CD1c-positive myeloid dendritic cell (primary cell): Measurements from ENCODE around the gene RALGAPA1.
"Not testable (repeated sequence)": the region's sequence is repeated elsewhere in the genome, so short reads cannot be mapped to it uniquely, and the experiment has no call there.

ENCODE experiments used
- DNase-seq: peaks from one replicate; pipeline ENCODE4 v3.0.0-alpha.2; 2016; ENCODE audit errors: extremely low spot score

Gene RALGAPA1

GRCh38 chr14:35631071-35631805, 177.9 kb downstream of the RALGAPA1 start:
- DNase-seq = no peak

GRCh38 chr14:35628989-35629388, 180.1 kb downstream of the RALGAPA1 start:
- no peak for DNase-seq

GRCh38 chr14:35626947-35627346, 182.1 kb downstream of the RALGAPA1 start:
- not testable (repeated sequence) for DNase-seq

- not testable (repeated sequence) for DNase-seq
Measured at GRCh38 chr14:35621996-35622395, 187.1 kb downstream of the RALGAPA1 start.

GRCh38 chr14:35619998-35620397, 189.1 kb downstream of the RALGAPA1 start:
- DNase-seq = not testable (repeated sequence)

GRCh38 chr14:35619461-35619860, 189.6 kb downstream of the RALGAPA1 start:
- not testable (repeated sequence) for DNase-seq

- no peak for DNase-seq
Measured at GRCh38 chr14:35617500-35617899, 191.6 kb downstream of the RALGAPA1 start.

GRCh38 chr14:35607380-35607779, 201.7 kb downstream of the RALGAPA1 start:
- no peak for DNase-seq

GRCh38 chr14:35600253-35600652, 208.8 kb downstream of the RALGAPA1 start:
- DNase-seq = no peak

- DNase-seq = no peak
Measured at GRCh38 chr14:35594616-35595015, 214.5 kb downstream of the RALGAPA1 start.

- DNase-seq = not testable (repeated sequence)
Measured at GRCh38 chr14:35587373-35587772, 221.7 kb downstream of the RALGAPA1 start.

GRCh38 chr14:35578639-35579038, 230.5 kb downstream of the RALGAPA1 start:
- DNase-seq = no peak

- DNase-seq = no peak
Measured at GRCh38 chr14:35578135-35578534, 231.0 kb downstream of the RALGAPA1 start.

- no peak for DNase-seq
Measured at GRCh38 chr14:35576856-35577255, 232.2 kb downstream of the RALGAPA1 start.

- DNase-seq = no peak
Measured at GRCh38 chr14:35576260-35576659, 232.8 kb downstream of the RALGAPA1 start.

- DNase-seq = no peak
Measured at GRCh38 chr14:35573911-35574310, 235.2 kb downstream of the RALGAPA1 start.

- DNase-seq = no peak
Measured at GRCh38 chr14:35571598-35571997, 237.5 kb downstream of the RALGAPA1 start.

- no peak for DNase-seq
Measured at GRCh38 chr14:35565871-35566464, 243.1 kb downstream of the RALGAPA1 start.

GRCh38 chr14:35558680-35559079, 250.4 kb downstream of the RALGAPA1 start:
- DNase-seq = no peak

GRCh38 chr14:35557221-35557747, 251.8 kb downstream of the RALGAPA1 start:
- no peak for DNase-seq

- DNase-seq = no peak
Measured at GRCh38 chr14:35556548-35556947, 252.5 kb downstream of the RALGAPA1 start.

- no peak for DNase-seq
Measured at GRCh38 chr14:35553808-35554207, 255.3 kb downstream of the RALGAPA1 start.

GRCh38 chr14:35551081-35551480, 258.0 kb downstream of the RALGAPA1 start:
- no peak for DNase-seq
